Caco-2 (cell line): Measurements from ENCODE around the gene DLG2. TPM values are rescaled to one million over a fixed set of nuclear protein-coding genes. Genes with fewer than 3 reads are reported as not detected.

Experiments used
- BruUV-seq: library from RNA; stranded (reverse); fragments of 400-500 nt; replicated peaks from 2 replicates; lab custom pipeline; 2021; lab: Mats Ljungman, UMichigan
- CTCF ChIA-PET: fragments of 300-600 bp; sonication (Branson Sonifier 250); formaldehyde crosslinking; loops from one replicate; lab custom pipeline; 2022; ENCODE audit warnings: antibody characterized with exemption; lab: Charles Lee
- POLR2A ChIA-PET: fragments of 300-600 bp; sonication (Branson Sonifier 250); formaldehyde crosslinking; loops from one replicate; lab custom pipeline; 2022; ENCODE audit warnings: antibody characterized with exemption; lab: Charles Lee
- DNase-seq, 2 experiments: peaks; one replicate each; pipeline versions ENCODE4 v3.0.0 to v3.0.0-alpha.2; 2020 to 2022
- H3K27me3 ChIP-seq: replicated peaks from 2 replicates; pipeline ENCODE4 v1.6.0; 2011; ENCODE audit warnings: low read length; ENCODE audit not compliant: control insufficient read depth, insufficient read depth
- H3K36me3 ChIP-seq: 2 replicates; pipeline ENCODE4 v1.5.1; 2011; ENCODE audit warnings: low read length; ENCODE audit not compliant: control insufficient read depth, insufficient read depth
- H3K4me1 ChIP-seq: fragments of 250-450 bp; sonication (Bioruptor Pico); 2 replicates; pipeline ENCODE4 v1.5.1; 2020; ENCODE audit warnings: mild to moderate bottlenecking
- H3K4me3 ChIP-seq: 2 replicates; pipeline ENCODE4 v1.5.1; 2011; ENCODE audit warnings: low read depth, mild to moderate bottlenecking, control low read depth, low read length
- H3K9me3 ChIP-seq: fragments of 250-450 bp; sonication (Bioruptor Pico); 2 replicates; pipeline ENCODE4 v1.5.1; 2020; ENCODE audit warnings: mild to moderate bottlenecking, moderate library complexity
- H3K27ac Mint-ChIP-seq: one replicate; pipeline ENCODE4 v1.8.0; 2022; ENCODE audit warnings: mixed read lengths; ENCODE audit not compliant: unreplicated experiment
- H3K27me3 Mint-ChIP-seq: one replicate; pipeline ENCODE4 v1.8.0; 2022; ENCODE audit warnings: mixed read lengths; ENCODE audit not compliant: insufficient read depth, unreplicated experiment
- H3K36me3 Mint-ChIP-seq: one replicate; pipeline ENCODE4 v1.8.0; 2022; ENCODE audit warnings: mild to moderate bottlenecking, mixed read lengths; ENCODE audit not compliant: insufficient read depth, unreplicated experiment
- H3K4me1 Mint-ChIP-seq: one replicate; pipeline ENCODE4 v1.8.0; 2022; ENCODE audit warnings: low read depth, mixed read lengths; ENCODE audit not compliant: unreplicated experiment
- H3K4me3 Mint-ChIP-seq: one replicate; pipeline ENCODE4 v1.8.0; 2022; ENCODE audit warnings: mild to moderate bottlenecking, moderate library complexity, mixed read lengths; ENCODE audit not compliant: unreplicated experiment
- H3K9me3 Mint-ChIP-seq: one replicate; pipeline ENCODE4 v1.8.0; 2022; ENCODE audit warnings: mixed read lengths; ENCODE audit not compliant: unreplicated experiment
- intact Hi-C: fragments of 100-400 bp; cut with micrococcal nuclease; formaldehyde crosslinking; loops from one replicate; pipeline ENCODE4 v1.10.0; 2022; ENCODE audit not compliant: unreplicated experiment
- total RNA-seq: library from RNA; stranded (reverse); gene quantifications from 2 replicates; pipeline ENCODE4 v1.2.3, GENCODE V29; 2022
- TF ChIP-seq, protein P1 (sequence below), 2 experiments: fragments of 200-600 bp in 1 of 2; IDR thresholded peaks; 1 replicate in 1 of 2; 2 replicates in 1 of 2; pipeline versions ENCODE4 v1.5.1 to v1.8.0; 2011 to 2022; ENCODE audit warnings: antibody characterized with exemption in 1 of 2, control low read depth in 1 of 2, inconsistent platforms in 1 of 2, low read depth in 1 of 2, low read length in 1 of 2, mild to moderate bottlenecking in 1 of 2, moderate library complexity in 1 of 2; ENCODE audit not compliant: insufficient read depth in 1 of 2, severe bottlenecking in 1 of 2, unreplicated experiment in 1 of 2

The DLG2 gene
- total RNA-seq, 1 experiment from 2014 or later = 21.6 TPM

DNA sequence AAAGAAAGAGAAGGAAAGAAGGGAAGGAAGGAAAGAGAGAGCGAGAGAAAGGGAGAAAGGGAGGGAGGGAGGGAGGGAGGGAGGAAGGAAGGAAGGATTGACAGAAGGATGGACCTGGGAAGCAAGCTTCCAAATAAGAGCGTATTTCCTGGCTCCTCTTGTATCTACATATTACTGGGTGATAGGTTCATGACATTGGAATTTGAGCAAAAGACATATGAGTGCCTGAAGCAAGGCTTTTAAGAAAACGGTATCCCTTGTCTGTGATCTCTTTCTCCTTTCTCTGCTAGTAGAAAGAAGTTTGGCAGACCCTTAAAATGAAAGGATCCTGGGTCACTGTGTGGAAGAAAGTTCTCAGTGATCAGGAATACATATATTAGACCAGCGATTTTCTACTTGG, 1408.8 kb downstream of the DLG2 start:
- no TSS peak for BruUV-seq
- no peak overlapping the region for H3K27ac Mint-ChIP-seq
- intact Hi-C loops = no loop called here
- Histone ChIP-seq H3K27me3 (no peaks in the 10 kb centered on the region), H3K4me1 (no peaks in the 10 kb centered on the region), H3K9me3 (no peaks in the 10 kb centered on the region), H3K4me3 (no peak overlapping the region), H3K36me3 (no peaks in the 10 kb centered on the region)
- no peaks in the 10 kb centered on the region for H3K9me3 Mint-ChIP-seq
- H3K36me3 Mint-ChIP-seq = no peaks in the 10 kb centered on the region
- no peaks in the 10 kb centered on the region for H3K4me1 Mint-ChIP-seq
- TF ChIP-seq, protein P1, sequence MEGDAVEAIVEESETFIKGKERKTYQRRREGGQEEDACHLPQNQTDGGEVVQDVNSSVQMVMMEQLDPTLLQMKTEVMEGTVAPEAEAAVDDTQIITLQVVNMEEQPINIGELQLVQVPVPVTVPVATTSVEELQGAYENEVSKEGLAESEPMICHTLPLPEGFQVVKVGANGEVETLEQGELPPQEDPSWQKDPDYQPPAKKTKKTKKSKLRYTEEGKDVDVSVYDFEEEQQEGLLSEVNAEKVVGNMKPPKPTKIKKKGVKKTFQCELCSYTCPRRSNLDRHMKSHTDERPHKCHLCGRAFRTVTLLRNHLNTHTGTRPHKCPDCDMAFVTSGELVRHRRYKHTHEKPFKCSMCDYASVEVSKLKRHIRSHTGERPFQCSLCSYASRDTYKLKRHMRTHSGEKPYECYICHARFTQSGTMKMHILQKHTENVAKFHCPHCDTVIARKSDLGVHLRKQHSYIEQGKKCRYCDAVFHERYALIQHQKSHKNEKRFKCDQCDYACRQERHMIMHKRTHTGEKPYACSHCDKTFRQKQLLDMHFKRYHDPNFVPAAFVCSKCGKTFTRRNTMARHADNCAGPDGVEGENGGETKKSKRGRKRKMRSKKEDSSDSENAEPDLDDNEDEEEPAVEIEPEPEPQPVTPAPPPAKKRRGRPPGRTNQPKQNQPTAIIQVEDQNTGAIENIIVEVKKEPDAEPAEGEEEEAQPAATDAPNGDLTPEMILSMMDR (IDR thresholded peaks at IDR 0.05; ENCODE audit: insufficient read depth in 1 of 2, low read depth in 1 of 2, low read length in 1 of 2, severe bottlenecking in 1 of 2, unreplicated experiment in 1 of 2) = no peak
- no peak overlapping the region for H3K4me3 Mint-ChIP-seq
- POLR2A ChIA-PET = no interaction called here
- DNase-seq = no peak
- peaks cover 7% of the 10 kb centered on the region for H3K27me3 Mint-ChIP-seq
- CTCF ChIA-PET = no interaction called here

DNA sequence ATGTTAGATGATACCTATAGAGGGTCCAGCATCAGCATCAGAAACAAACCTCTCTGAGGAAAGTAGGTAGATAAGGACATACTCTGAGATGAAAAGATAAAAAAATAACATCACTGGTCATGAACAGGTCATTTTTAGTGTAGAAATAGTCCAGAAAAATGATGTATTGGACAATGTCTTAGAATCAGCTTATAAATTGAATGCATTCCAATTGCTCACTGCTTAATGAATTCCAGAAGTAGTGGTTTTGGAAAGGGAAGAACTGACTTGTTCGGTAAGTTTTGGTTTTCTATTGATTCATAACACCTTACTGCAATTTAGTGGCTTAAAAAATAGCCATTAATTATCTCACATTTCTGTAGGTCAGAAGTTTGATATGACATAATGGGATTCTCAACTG, 1411.5 kb downstream of the DLG2 start:
- H3K36me3 Mint-ChIP-seq = no peaks in the 10 kb centered on the region
- Histone ChIP-seq H3K36me3 (no peaks in the 10 kb centered on the region), H3K4me3 (no peak overlapping the region), H3K4me1 (no peaks in the 10 kb centered on the region), H3K9me3 (no peaks in the 10 kb centered on the region), H3K27me3 (no peaks in the 10 kb centered on the region)
- no TSS peak for BruUV-seq
- no peaks in the 10 kb centered on the region for H3K4me1 Mint-ChIP-seq
- CTCF ChIA-PET = no interaction called here
- TF ChIP-seq, protein P1 (IDR thresholded peaks at IDR 0.05; ENCODE audit: insufficient read depth in 1 of 2, low read depth in 1 of 2, low read length in 1 of 2, severe bottlenecking in 1 of 2, unreplicated experiment in 1 of 2) = no peak
- POLR2A ChIA-PET = no interaction called here
- H3K4me3 Mint-ChIP-seq = no peak overlapping the region
- no peak for DNase-seq
- peaks cover 7% of the 10 kb centered on the region for H3K27me3 Mint-ChIP-seq
- intact Hi-C loops = no loop called here
- no peaks in the 10 kb centered on the region for H3K9me3 Mint-ChIP-seq
- no peak overlapping the region for H3K27ac Mint-ChIP-seq

DNA sequence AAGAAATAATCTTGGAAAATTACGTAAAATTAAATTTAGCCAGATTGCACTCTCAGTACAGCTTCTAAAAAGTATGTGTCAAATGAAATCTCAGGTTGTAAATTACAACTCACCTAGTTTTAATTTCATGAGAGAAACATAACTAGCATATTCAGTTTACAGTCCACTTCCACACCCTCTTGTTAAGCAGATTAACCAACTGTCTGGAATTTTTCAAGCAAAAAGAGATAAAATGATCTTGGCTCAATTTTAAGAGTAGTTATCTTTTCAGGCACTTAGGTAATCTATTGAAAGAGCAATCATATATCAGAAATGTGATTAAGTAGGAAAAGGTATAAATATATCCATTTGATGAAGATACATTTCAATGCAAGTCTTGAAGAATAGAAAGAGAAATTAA, 1412.6 kb downstream of the DLG2 start:
- H3K4me3 ChIP-seq = no peak overlapping the region
- Mint-ChIP-seq H3K27ac (no peak overlapping the region), H3K36me3 (no peaks in the 10 kb centered on the region), H3K4me1 (no peaks in the 10 kb centered on the region), H3K9me3 (no peaks in the 10 kb centered on the region), H3K27me3 (peaks cover 7% of the 10 kb centered on the region), H3K4me3 (no peak overlapping the region)
- H3K36me3 ChIP-seq = no peaks in the 10 kb centered on the region
- TF ChIP-seq, protein P1 (IDR thresholded peaks at IDR 0.05; ENCODE audit: insufficient read depth in 1 of 2, low read depth in 1 of 2, low read length in 1 of 2, severe bottlenecking in 1 of 2, unreplicated experiment in 1 of 2) = no peak
- CTCF ChIA-PET = interaction anchor here (0.7 kb wide), 1 partner anchor 14 kb away, joined by 3 read pairs; no protein-coding TSS in a partner anchor
- intact Hi-C loops = no loop called here
- DNase-seq = no peak
- H3K9me3 ChIP-seq = no peaks in the 10 kb centered on the region
- no TSS peak for BruUV-seq
- no peaks in the 10 kb centered on the region for H3K27me3 ChIP-seq
- POLR2A ChIA-PET = no interaction called here
- no peaks in the 10 kb centered on the region for H3K4me1 ChIP-seq
